ENCODE results near the gene SOX11.
"Not testable (repeated sequence)": the region's sequence is repeated elsewhere in the genome, so short reads cannot be mapped to it uniquely, and the experiment has no call there.

SOX11 gene

GRCh38 chr2:5691985-5692529 lies at the start of gene SOX11:
Gene SOX11, plus strand, starts transcription at chr2:5692384. Its CDS starts 338 bp downstream, at chr2:5692722.
- peak; percentile 98 to 99 (median 99) for DNase-seq

- not testable (repeated sequence) for DNase-seq
Observed at GRCh38 chr2:5652734-5653133, 39.5 kb upstream of the SOX11 start.

- not testable (repeated sequence) for DNase-seq
Observed at GRCh38 chr2:5653756-5654155, 38.4 kb upstream of the SOX11 start.

- no peak for DNase-seq
Observed at GRCh38 chr2:5657231-5657630, 35.0 kb upstream of the SOX11 start.

- no peak for DNase-seq
Observed at GRCh38 chr2:5660591-5660990, 31.6 kb upstream of the SOX11 start.

- DNase-seq, result no peak
Observed at GRCh38 chr2:5661362-5661761, 30.8 kb upstream of the SOX11 start.

- DNase-seq, result peak in 2 of 3 experiments; percentile 29 to 78
Observed at GRCh38 chr2:5664278-5664681, 27.9 kb upstream of the SOX11 start.

- no peak for DNase-seq
Observed at GRCh38 chr2:5665066-5665465, 27.1 kb upstream of the SOX11 start.

- DNase-seq, result no peak
Observed at GRCh38 chr2:5666798-5667197, 25.4 kb upstream of the SOX11 start.

GRCh38 chr2:5667655-5668054 lies 24.5 kb upstream of the SOX11 start:
- not testable (repeated sequence) for DNase-seq

- DNase-seq, result no peak
Observed at GRCh38 chr2:5668682-5669250, 23.4 kb upstream of the SOX11 start.

GRCh38 chr2:5672749-5673144 lies 19.4 kb upstream of the SOX11 start:
- no peak for DNase-seq

- peak; percentile 34 to 82 (median 73) for DNase-seq
Observed at GRCh38 chr2:5673145-5674025, 18.8 kb upstream of the SOX11 start.

- no peak for DNase-seq
Observed at GRCh38 chr2:5674026-5674340, 18.2 kb upstream of the SOX11 start.

GRCh38 chr2:5677133-5677532 lies 15.1 kb upstream of the SOX11 start:
- no peak for DNase-seq

GRCh38 chr2:5683471-5683870 lies 8.7 kb upstream of the SOX11 start:
- no peak for DNase-seq

GRCh38 chr2:5685225-5685624 lies 7.0 kb upstream of the SOX11 start:
- DNase-seq, result peak; percentile 39 to 88 (median 58)

- DNase-seq, result no peak
Observed at GRCh38 chr2:5686068-5686467, 6.1 kb upstream of the SOX11 start.

GRCh38 chr2:5686536-5686935 lies 5.6 kb upstream of the SOX11 start:
- DNase-seq, result no peak

- DNase-seq, result peak in 2 of 3 experiments; percentile 51 to 81
Observed at GRCh38 chr2:5689750-5690149, 2.4 kb upstream of the SOX11 start.

- DNase-seq, result peak; percentile 44 to 89 (median 85)
Observed at GRCh38 chr2:5690286-5690685, 1.9 kb upstream of the SOX11 start.

GRCh38 chr2:5690718-5691220 lies 1.4 kb upstream of the SOX11 start:
- peak in 2 of 3 experiments; percentile 78 to 92 for DNase-seq

- peak; percentile 91 to 97 (median 95) for DNase-seq
Observed at GRCh38 chr2:5691221-5691984, 781 bp upstream of the SOX11 start.

All from NCI-H1417 (cell line).